NCI-H146 (cell line): ENCODE data around the gene ZFPM1.

Source experiments
- DNase-seq: peaks from one replicate; lab custom pipeline; 2025; lab: John Stamatoyannopoulos, UW

ZFPM1 gene

GRCh38 chr16:88526008-88526905 lies 73.2 kb downstream of the ZFPM1 start:
- DNase-seq, result no peak

- no peak for DNase-seq
Observed at GRCh38 chr16:88526906-88527185, 73.8 kb downstream of the ZFPM1 start.

GRCh38 chr16:88527186-88527936 lies 74.3 kb downstream of the ZFPM1 start:
- peak; percentile 39 for DNase-seq

- DNase-seq, result no peak
Observed at GRCh38 chr16:88527937-88528743, 75.1 kb downstream of the ZFPM1 start.

GRCh38 chr16:88528902-88529318 lies 75.8 kb downstream of the ZFPM1 start:
- DNase-seq, result no peak

- DNase-seq, result no peak
Observed at GRCh38 chr16:88529596-88529995, 76.5 kb downstream of the ZFPM1 start.

- DNase-seq, result no peak
Observed at GRCh38 chr16:88530051-88530857, 77.2 kb downstream of the ZFPM1 start.

- no peak for DNase-seq
Observed at GRCh38 chr16:88530858-88531203, 77.8 kb downstream of the ZFPM1 start.

GRCh38 chr16:88531346-88531745 lies 78.3 kb downstream of the ZFPM1 start:
- DNase-seq, result no peak

- no peak for DNase-seq
Observed at GRCh38 chr16:88531931-88532433, 78.9 kb downstream of the ZFPM1 start.

- DNase-seq, result no peak
Observed at GRCh38 chr16:88532434-88533241, 79.6 kb downstream of the ZFPM1 start.

- no peak for DNase-seq
Observed at GRCh38 chr16:88533381-88533917, 80.4 kb downstream of the ZFPM1 start.

GRCh38 chr16:88533932-88534637 lies 81.0 kb downstream of the ZFPM1 start:
- DNase-seq, result no peak

GRCh38 chr16:88534638-88535190 lies 81.6 kb downstream of the ZFPM1 start:
- no peak for DNase-seq

- DNase-seq, result no peak
Observed at GRCh38 chr16:88535191-88535856, 82.2 kb downstream of the ZFPM1 start.

GRCh38 chr16:88535857-88536222 lies 82.8 kb downstream of the ZFPM1 start:
- no peak for DNase-seq

- no peak for DNase-seq
Observed at GRCh38 chr16:88536510-88536909, 83.4 kb downstream of the ZFPM1 start.

GRCh38 chr16:88536971-88537751 lies 84.1 kb downstream of the ZFPM1 start:
- DNase-seq, result no peak
